ENCODE results near the gene CDX1.

The CDX1 gene

GRCh38 chr5:150131461-150131860 lies 35.1 kb upstream of the CDX1 start:
- TF ChIP-seq CTCF (IDR thresholded peaks at IDR 0.05; ENCODE audit: low read depth, low read length, missing control alignments): no peak
- H3K4me3 ChIP-seq (replicated peaks; ENCODE audit: low read depth, low read length): no peak overlapping the region
- DNase-seq (ENCODE audit: extremely low read depth, low read depth): no peak

GRCh38 chr5:150131978-150132694 lies 34.4 kb upstream of the CDX1 start:
- H3K4me3 ChIP-seq (replicated peaks; ENCODE audit: low read depth, low read length): no peak overlapping the region
- TF ChIP-seq CTCF (IDR thresholded peaks at IDR 0.05; ENCODE audit: low read depth, low read length, missing control alignments): no peak
- no peak for DNase-seq (ENCODE audit: extremely low read depth, low read depth)

GRCh38 chr5:150132740-150133139 lies 33.8 kb upstream of the CDX1 start:
- H3K4me3 ChIP-seq (replicated peaks; ENCODE audit: low read depth, low read length): no peak overlapping the region
- no peak for TF ChIP-seq CTCF (IDR thresholded peaks at IDR 0.05; ENCODE audit: low read depth, low read length, missing control alignments)
- no peak for DNase-seq (ENCODE audit: extremely low read depth, low read depth)

DNA sequence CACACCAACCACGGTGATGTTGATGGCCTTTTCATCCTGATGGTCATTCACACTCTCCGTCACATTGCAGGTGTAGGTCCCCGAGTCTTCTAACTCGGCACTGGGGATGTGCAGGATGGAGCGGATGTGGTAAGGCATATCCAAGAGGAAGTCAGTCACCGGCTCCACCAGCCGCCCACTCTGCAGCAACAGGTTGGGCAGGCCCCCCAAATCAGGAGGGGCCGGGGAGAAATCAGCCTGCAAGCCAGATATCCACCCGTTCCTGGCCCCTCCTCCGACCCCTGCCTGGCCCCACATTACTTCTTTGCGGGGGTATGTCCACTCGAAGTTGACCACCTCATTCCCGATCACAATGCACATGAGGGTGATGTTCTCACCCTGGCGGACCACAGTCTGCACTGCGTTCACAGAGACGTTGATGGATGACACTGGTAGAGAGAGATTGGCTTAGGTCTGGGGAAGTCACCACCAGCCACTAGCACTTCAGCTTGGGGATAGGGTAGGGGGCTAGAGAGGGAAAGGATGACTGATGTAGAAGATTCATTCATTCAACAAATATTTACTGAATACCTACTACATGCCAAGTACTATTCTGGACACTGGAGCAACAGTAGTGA lies 32.9 kb upstream of the CDX1 start:
- TF ChIP-seq CTCF (IDR thresholded peaks at IDR 0.05; ENCODE audit: low read depth, low read length, missing control alignments): no peak
- H3K4me3 ChIP-seq (replicated peaks; ENCODE audit: low read depth, low read length): no peak overlapping the region
- DNase-seq (ENCODE audit: extremely low read depth, low read depth): no peak

DNA sequence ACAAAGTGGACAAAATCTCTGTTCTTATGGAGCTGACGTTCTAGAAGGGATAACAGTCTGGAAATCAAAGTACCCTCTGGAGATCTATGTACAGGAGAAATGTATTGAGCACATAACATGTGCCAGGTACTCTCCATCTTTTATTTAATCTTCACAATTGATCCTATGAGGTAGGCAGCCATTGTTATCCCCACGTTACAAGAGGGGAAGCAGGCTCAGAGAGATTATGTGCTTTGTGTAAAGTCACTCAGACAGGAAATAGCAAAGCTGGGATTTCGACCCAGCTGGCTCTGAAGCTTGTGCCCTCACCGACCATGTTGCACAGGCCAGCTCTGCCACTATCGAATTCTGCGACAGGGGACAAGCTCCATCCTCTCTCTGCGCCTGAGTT lies 32.4 kb upstream of the CDX1 start:
- TF ChIP-seq CTCF (IDR thresholded peaks at IDR 0.05; ENCODE audit: low read depth, low read length, missing control alignments): no peak

DNA sequence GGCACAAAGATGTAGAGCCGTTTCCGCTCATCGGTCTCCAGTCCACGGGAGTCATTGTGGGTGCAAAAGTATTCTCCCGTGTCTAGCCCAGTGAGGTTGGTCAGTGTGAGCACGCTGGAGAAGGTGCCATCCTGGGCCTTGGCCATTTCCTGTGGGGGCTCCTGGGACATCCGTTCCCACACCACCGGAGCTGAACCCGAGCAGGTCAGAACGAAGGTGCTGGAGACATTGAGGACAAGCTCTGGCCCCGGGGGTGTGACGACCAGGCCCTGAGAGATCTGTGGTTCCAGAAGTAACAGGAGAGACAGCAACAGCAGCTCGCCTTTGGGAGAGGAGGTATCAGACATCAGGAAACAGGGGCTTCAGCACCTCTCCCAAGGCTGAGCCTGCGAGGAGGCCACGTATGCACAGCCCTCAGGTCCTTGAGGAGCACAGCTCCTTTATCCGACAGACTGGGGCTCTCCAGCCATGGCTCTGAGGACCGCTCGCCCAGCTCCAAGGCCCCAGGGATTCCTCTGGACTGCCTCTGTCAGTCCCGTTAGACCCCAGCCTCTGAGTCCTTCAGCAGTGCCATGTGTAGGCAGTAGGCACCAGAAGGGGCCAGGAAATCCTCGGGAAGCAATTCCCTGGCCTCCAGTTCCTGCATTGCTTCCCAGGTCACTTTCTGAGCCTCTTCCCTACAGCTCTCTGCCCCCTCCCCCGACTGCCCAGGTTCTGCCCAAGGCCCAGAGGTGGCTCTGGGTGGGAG lies 30.8 kb upstream of the CDX1 start:
- no peak for TF ChIP-seq CTCF (IDR thresholded peaks at IDR 0.05; ENCODE audit: low read depth, low read length, missing control alignments)
- H3K4me3 ChIP-seq (replicated peaks; ENCODE audit: low read depth, low read length): no peak overlapping the region

More for the DNA sequence above, 32.4 kb upstream of the CDX1 start:
- H3K4me3 ChIP-seq (replicated peaks; ENCODE audit: low read depth, low read length): no peak overlapping the region
- no peak for DNase-seq (ENCODE audit: extremely low read depth, low read depth)

More for the DNA sequence above, 30.8 kb upstream of the CDX1 start:
- no peak for DNase-seq (ENCODE audit: extremely low read depth, low read depth)

All from HFF-Myc (cell line).